AG10803 (cell line): Measurements from ENCODE around the gene UFC1.
A peak's percentile ranks its signal among the peaks of the same experiment; 100 is the strongest.
"Not testable (repeated sequence)": the region's sequence is repeated elsewhere in the genome, so short reads cannot be mapped to it uniquely, and the experiment has no call there.

Experiments
- DNase-seq: peaks from one replicate; pipeline ENCODE4 v3.0.0; 2010; ENCODE audit warnings: low read depth
- H3K4me3 ChIP-seq: 2 replicates; pipeline ENCODE4 v1.5.1; 2011; ENCODE audit warnings: mild to moderate bottlenecking, low read length, control low read depth
- CTCF ChIP-seq: conservative IDR thresholded peaks from 2 replicates; pipeline ENCODE4 v1.5.1; 2011; ENCODE audit warnings: mild to moderate bottlenecking, low read length, control low read depth, inconsistent platforms

UFC1 gene

GRCh38 chr1:161153682-161154337 lies at the start of gene UFC1:
Gene UFC1 (plus strand): TSS chr1:161153978. CDS start chr1:161153998, 20 bp downstream.
- DNase-seq, result peak; percentile 91
- H3K4me3 ChIP-seq, result peak within 1 kb of the TSS; percentile 93
- no peak for TF ChIP-seq CTCF

GRCh38 chr1:161106431-161106830 lies 47.3 kb upstream of the UFC1 start:
- TF ChIP-seq CTCF, result no peak
- no peak overlapping the region for H3K4me3 ChIP-seq
- no peak for DNase-seq

- no peak for DNase-seq
- no peak overlapping the region for H3K4me3 ChIP-seq
- no peak for TF ChIP-seq CTCF
Observed at GRCh38 chr1:161111117-161111516, 42.7 kb upstream of the UFC1 start.

GRCh38 chr1:161111527-161111926 lies 42.3 kb upstream of the UFC1 start:
- TF ChIP-seq CTCF, result no peak
- no peak overlapping the region for H3K4me3 ChIP-seq
- DNase-seq, result no peak

GRCh38 chr1:161113915-161114314 lies 39.9 kb upstream of the UFC1 start:
- no peak for TF ChIP-seq CTCF
- no peak overlapping the region for H3K4me3 ChIP-seq
- no peak for DNase-seq

GRCh38 chr1:161114556-161114955 lies 39.2 kb upstream of the UFC1 start:
- no peak for TF ChIP-seq CTCF
- no peak for DNase-seq
- no peak overlapping the region for H3K4me3 ChIP-seq

GRCh38 chr1:161115132-161115711 lies 38.6 kb upstream of the UFC1 start:
- no peak for TF ChIP-seq CTCF
- H3K4me3 ChIP-seq, result no peak overlapping the region
- peak; percentile 65 for DNase-seq

- not testable (repeated sequence) for DNase-seq, H3K4me3 ChIP-seq
Observed at GRCh38 chr1:161115961-161116360, 37.8 kb upstream of the UFC1 start.
